K562 (cell line): ENCODE results near the gene DYNLT4. TPM values are rescaled to one million over a fixed set of nuclear protein-coding genes. Genes with fewer than 3 reads are reported as not detected.

ENCODE experiments used
- ATAC-seq: fragments of 200-7000 bp; cut with Tn5 transposase; 3 replicates; pipeline ENCODE4 v1.9.1; 2020; ENCODE audit warnings: moderate library complexity
- BruUV-seq: library from RNA; stranded (reverse); fragments of 400-500 nt; replicated peaks from 2 replicates; lab custom pipeline; 2021; lab: Mats Ljungman, UMichigan
- CTCF ChIA-PET: fragments of 300-600 bp; formaldehyde crosslinking; extraction: SDS; loops from one replicate; lab custom pipeline; 2021; ENCODE audit warnings: low intra/inter-chr PET ratio; lab: Yijun Ruan, JAX
- POLR2A ChIA-PET: fragments of 300-600, 350-650 bp; sonication (Branson Sonifier 250); formaldehyde crosslinking; extraction: SDS; loops from one replicate; lab custom pipeline; 2021; ENCODE audit warnings: antibody characterized with exemption, inconsistent platforms; lab: Yijun Ruan, JAX
- DNase-seq, 4 experiments: peaks; one replicate each; pipeline versions ENCODE4 v3.0.0 to v3.0.0-alpha.2; 2011 to 2018; ENCODE audit warnings: low spot score in 3 of 4, mixed read lengths in 3 of 4; ENCODE audit errors: extremely low read depth in 1 of 4
- FAIRE-seq: peaks from 2 replicates; lab custom pipeline; 2011; peaks lifted over from hg19 to GRCh38; lab: Jason Lieb, UNC
- H2AFZ ChIP-seq: 2 replicates; pipeline ENCODE4 v1.6.0; 2011; ENCODE audit warnings: low read depth, low read length, control low read depth, inconsistent platforms
- H3K27ac ChIP-seq: fragments of 200-600 bp; 3 replicates; pipeline ENCODE4 v1.8.0; 2011; ENCODE audit warnings: low read depth, mild to moderate bottlenecking, control low read depth, inconsistent platforms, low read length, moderate library complexity, mixed read lengths; ENCODE audit errors: extremely low read depth
- H3K27me3 ChIP-seq, 2 experiments: fragments of 300-600 bp in 1 of 2; 2 replicates in 1 of 2; 3 replicates in 1 of 2; pipeline versions ENCODE4 v1.6.0 to v1.8.0; 2011; ENCODE audit warnings: inconsistent platforms in 2 of 2, low read length in 2 of 2, mild to moderate bottlenecking in 1 of 2, mixed read lengths in 1 of 2, moderate library complexity in 1 of 2; ENCODE audit not compliant: control insufficient read depth in 2 of 2, insufficient read depth in 2 of 2
- H3K36me3 ChIP-seq: fragments of 300-600 bp; 3 replicates; pipeline ENCODE4 v1.8.0; 2011; ENCODE audit warnings: mild to moderate bottlenecking, low read length, inconsistent platforms; ENCODE audit not compliant: control insufficient read depth, insufficient read depth
- H3K4me1 ChIP-seq, 2 experiments: fragments of 200-600 bp in 1 of 2; replicated peaks in 1 of 2; 2 replicates in 1 of 2; 3 replicates in 1 of 2; pipeline versions ENCODE4 v1.5.1 to v1.8.0; 2011; ENCODE audit warnings: inconsistent platforms in 2 of 2, low read length in 2 of 2, mild to moderate bottlenecking in 1 of 2, mixed read lengths in 1 of 2, moderate library complexity in 1 of 2; ENCODE audit not compliant: control insufficient read depth in 2 of 2, insufficient read depth in 2 of 2
- H3K4me2 ChIP-seq: 2 replicates; pipeline ENCODE4 v1.6.1; 2011; ENCODE audit warnings: low read length, control low read depth, inconsistent platforms, mixed read lengths; ENCODE audit not compliant: insufficient read depth
- H3K4me3 ChIP-seq: fragments of 200-600 bp; sonication (generic), shearing (Covaris generic); 2 replicates; pipeline ENCODE4 v1.5.1; 2016; ENCODE audit warnings: control low read depth, inconsistent platforms
- H3K79me2 ChIP-seq: fragments of 200-600 bp; 3 replicates; pipeline ENCODE4 v1.8.0; 2011; ENCODE audit warnings: low read length, inconsistent platforms; ENCODE audit not compliant: control insufficient read depth, insufficient read depth
- H3K9ac ChIP-seq, 2 experiments: 2 replicates each; pipeline versions ENCODE4 v1.6.0 to v1.6.1; 2011; ENCODE audit warnings: low read depth in 2 of 2, low read length in 2 of 2, control low read depth in 1 of 2, inconsistent platforms in 1 of 2, mild to moderate bottlenecking in 1 of 2, mixed read lengths in 1 of 2; ENCODE audit not compliant: insufficient read depth in 1 of 2
- H3K9me1 ChIP-seq: one replicate; pipeline ENCODE4 v1.6.0; 2011; ENCODE audit warnings: inconsistent platforms, mild to moderate bottlenecking, low read length, moderate library complexity; ENCODE audit not compliant: control insufficient read depth, insufficient read depth
- H3K9me3 ChIP-seq: replicated peaks from 2 replicates; pipeline ENCODE4 v1.5.1; 2011; ENCODE audit warnings: low read depth, low read length, inconsistent platforms; ENCODE audit not compliant: control insufficient read depth, insufficient read depth
- H4K20me1 ChIP-seq: replicated peaks from 2 replicates; pipeline ENCODE4 v1.6.1; 2011; ENCODE audit warnings: low read length, inconsistent platforms, mixed read lengths; ENCODE audit not compliant: control insufficient read depth, insufficient read depth
- THRAP3 ChIP-seq: fragments of 450-650 bp; IDR thresholded peaks from 2 replicates; pipeline ENCODE4 v1.6.1; 2016; ENCODE audit warnings: mild to moderate bottlenecking, inconsistent platforms, borderline replicate concordance
- whole genome bisulfite sequencing: fragments of 100-300 bp; shearing (Covaris generic); methylation state at CpG from one replicate; pipeline ENCODE4 v1.1.6; 2016; ENCODE audit warnings: low coverage, mixed read lengths; ENCODE audit not compliant: insufficient coverage; ENCODE audit errors: missing lambda C conversion rate; 5-methylcytosine and 5-hydroxymethylcytosine counted together
- in situ Hi-C: fragments of 300-500 bp; cut with MboI; formaldehyde crosslinking; loops from 4 replicates; pipeline ENCODE4 v1.15.0; 2018; ENCODE audit warnings: inconsistent platforms, mixed read lengths
- intact Hi-C: fragments of 100-400 bp; cut with micrococcal nuclease; formaldehyde crosslinking; loops from 2 replicates; pipeline ENCODE4 v1.14.2; 2022
- polyA plus RNA-seq, 8 experiments: library from polyadenylated mRNA; depleted of rRNA in 4 of 8; stranded (reverse) in 5 of 8; unstranded in 3 of 8; fragments of >200 nt; fragmentation: Nextera tagmentation in 2 of 8; fragmentation: Illumina TruSeq in 1 of 8; extraction: Ambion mirVana in 2 of 8; extraction: Trizol in 1 of 8; gene quantifications; 2 replicates each; pipeline versions ENCODE4 v1.2.1 to v1.2.3, GENCODE V29; 2011 to 2014; ENCODE audit warnings: inconsistent platforms in 1 of 8, missing spikeins in 1 of 8
- total RNA-seq, 7 experiments: library from RNA; depleted of rRNA in 6 of 7; stranded (reverse); fragments of >200 nt in 6 of 7; fragmentation: Illumina TruSeq in 2 of 7; extraction: Trizol in 2 of 7; gene quantifications; 2 replicates each; pipeline versions ENCODE4 v1.2.1 to v1.2.3, GENCODE V29; 2011 to 2021; ENCODE audit warnings: low replicate concordance in 1 of 7
- TF ChIP-seq, protein P1 (sequence below): fragments of 450-650 bp; IDR thresholded peaks from 2 replicates; pipeline ENCODE4 v1.6.1; 2016; ENCODE audit warnings: mild to moderate bottlenecking, moderate library complexity
- TF ChIP-seq, protein P2 (sequence below): sonication (generic); formaldehyde crosslinking; IDR thresholded peaks from 2 replicates; pipeline ENCODE4 v1.8.0; 2022; ENCODE audit warnings: mild to moderate bottlenecking, missing genetic modification reagents

Gene DYNLT4
- total and polyA plus RNA-seq, 9 of the 15 experiments (the other 6 are each of a cell fraction or from before 2014, with no cell fraction given): 0.29 to 0.73 TPM; not detected in 7

DNA sequence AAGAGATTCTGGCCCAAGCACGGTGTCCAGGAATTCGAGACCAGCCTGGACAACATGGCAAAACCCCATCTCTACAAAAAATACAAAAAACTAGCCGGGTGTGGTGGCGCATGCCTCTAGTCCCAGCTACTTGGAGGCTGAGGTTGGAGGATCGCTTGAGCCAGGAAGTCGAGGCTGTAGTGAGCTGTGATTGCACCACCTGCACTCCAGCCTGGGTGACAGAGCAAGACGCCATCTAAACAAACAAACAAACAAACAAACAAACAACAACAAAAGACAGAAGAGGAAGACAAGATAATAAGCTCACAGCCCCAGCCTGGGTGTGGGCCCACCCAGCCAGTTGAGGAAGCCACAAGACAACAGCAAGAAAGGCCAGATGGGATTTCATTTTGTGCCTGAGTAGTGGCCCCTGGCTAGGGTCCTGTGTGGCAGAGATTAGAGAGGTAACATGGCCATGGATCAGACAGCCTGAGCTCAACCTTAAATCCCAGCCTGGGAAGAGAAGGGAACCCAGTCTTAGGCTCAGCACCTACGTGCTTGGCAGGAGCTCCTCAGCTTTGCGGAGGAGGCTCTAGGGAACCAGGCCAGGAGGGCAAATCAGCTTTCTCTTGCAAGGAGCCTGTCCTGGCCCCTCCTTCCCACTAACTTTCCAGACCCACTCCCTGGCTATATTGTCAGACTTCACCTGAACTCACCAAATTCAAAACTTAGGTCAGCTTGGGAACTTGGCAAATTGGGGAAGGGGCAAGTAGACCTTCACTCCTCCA lies 14.2 kb downstream of the DYNLT4 start:
- intact Hi-C loops: loop anchor here (2.0 to 5.0 kb wide), 3 partner anchors 39 to 510 kb away; partner anchors contain the start of genes HECTD3 and UROD
- peak overlapping the region in 1 of 2 experiments; percentile 7; a peak in 1 of 4 replicates for H3K9ac ChIP-seq
- TF ChIP-seq THRAP3: 0 out of 2 replicates have a peak, but pooled peaks have one; percentile 13
- TF ChIP-seq, protein P1, sequence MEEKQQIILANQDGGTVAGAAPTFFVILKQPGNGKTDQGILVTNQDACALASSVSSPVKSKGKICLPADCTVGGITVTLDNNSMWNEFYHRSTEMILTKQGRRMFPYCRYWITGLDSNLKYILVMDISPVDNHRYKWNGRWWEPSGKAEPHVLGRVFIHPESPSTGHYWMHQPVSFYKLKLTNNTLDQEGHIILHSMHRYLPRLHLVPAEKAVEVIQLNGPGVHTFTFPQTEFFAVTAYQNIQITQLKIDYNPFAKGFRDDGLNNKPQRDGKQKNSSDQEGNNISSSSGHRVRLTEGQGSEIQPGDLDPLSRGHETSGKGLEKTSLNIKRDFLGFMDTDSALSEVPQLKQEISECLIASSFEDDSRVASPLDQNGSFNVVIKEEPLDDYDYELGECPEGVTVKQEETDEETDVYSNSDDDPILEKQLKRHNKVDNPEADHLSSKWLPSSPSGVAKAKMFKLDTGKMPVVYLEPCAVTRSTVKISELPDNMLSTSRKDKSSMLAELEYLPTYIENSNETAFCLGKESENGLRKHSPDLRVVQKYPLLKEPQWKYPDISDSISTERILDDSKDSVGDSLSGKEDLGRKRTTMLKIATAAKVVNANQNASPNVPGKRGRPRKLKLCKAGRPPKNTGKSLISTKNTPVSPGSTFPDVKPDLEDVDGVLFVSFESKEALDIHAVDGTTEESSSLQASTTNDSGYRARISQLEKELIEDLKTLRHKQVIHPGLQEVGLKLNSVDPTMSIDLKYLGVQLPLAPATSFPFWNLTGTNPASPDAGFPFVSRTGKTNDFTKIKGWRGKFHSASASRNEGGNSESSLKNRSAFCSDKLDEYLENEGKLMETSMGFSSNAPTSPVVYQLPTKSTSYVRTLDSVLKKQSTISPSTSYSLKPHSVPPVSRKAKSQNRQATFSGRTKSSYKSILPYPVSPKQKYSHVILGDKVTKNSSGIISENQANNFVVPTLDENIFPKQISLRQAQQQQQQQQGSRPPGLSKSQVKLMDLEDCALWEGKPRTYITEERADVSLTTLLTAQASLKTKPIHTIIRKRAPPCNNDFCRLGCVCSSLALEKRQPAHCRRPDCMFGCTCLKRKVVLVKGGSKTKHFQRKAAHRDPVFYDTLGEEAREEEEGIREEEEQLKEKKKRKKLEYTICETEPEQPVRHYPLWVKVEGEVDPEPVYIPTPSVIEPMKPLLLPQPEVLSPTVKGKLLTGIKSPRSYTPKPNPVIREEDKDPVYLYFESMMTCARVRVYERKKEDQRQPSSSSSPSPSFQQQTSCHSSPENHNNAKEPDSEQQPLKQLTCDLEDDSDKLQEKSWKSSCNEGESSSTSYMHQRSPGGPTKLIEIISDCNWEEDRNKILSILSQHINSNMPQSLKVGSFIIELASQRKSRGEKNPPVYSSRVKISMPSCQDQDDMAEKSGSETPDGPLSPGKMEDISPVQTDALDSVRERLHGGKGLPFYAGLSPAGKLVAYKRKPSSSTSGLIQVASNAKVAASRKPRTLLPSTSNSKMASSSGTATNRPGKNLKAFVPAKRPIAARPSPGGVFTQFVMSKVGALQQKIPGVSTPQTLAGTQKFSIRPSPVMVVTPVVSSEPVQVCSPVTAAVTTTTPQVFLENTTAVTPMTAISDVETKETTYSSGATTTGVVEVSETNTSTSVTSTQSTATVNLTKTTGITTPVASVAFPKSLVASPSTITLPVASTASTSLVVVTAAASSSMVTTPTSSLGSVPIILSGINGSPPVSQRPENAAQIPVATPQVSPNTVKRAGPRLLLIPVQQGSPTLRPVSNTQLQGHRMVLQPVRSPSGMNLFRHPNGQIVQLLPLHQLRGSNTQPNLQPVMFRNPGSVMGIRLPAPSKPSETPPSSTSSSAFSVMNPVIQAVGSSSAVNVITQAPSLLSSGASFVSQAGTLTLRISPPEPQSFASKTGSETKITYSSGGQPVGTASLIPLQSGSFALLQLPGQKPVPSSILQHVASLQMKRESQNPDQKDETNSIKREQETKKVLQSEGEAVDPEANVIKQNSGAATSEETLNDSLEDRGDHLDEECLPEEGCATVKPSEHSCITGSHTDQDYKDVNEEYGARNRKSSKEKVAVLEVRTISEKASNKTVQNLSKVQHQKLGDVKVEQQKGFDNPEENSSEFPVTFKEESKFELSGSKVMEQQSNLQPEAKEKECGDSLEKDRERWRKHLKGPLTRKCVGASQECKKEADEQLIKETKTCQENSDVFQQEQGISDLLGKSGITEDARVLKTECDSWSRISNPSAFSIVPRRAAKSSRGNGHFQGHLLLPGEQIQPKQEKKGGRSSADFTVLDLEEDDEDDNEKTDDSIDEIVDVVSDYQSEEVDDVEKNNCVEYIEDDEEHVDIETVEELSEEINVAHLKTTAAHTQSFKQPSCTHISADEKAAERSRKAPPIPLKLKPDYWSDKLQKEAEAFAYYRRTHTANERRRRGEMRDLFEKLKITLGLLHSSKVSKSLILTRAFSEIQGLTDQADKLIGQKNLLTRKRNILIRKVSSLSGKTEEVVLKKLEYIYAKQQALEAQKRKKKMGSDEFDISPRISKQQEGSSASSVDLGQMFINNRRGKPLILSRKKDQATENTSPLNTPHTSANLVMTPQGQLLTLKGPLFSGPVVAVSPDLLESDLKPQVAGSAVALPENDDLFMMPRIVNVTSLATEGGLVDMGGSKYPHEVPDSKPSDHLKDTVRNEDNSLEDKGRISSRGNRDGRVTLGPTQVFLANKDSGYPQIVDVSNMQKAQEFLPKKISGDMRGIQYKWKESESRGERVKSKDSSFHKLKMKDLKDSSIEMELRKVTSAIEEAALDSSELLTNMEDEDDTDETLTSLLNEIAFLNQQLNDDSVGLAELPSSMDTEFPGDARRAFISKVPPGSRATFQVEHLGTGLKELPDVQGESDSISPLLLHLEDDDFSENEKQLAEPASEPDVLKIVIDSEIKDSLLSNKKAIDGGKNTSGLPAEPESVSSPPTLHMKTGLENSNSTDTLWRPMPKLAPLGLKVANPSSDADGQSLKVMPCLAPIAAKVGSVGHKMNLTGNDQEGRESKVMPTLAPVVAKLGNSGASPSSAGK: no peak
- TF ChIP-seq, protein P2, sequence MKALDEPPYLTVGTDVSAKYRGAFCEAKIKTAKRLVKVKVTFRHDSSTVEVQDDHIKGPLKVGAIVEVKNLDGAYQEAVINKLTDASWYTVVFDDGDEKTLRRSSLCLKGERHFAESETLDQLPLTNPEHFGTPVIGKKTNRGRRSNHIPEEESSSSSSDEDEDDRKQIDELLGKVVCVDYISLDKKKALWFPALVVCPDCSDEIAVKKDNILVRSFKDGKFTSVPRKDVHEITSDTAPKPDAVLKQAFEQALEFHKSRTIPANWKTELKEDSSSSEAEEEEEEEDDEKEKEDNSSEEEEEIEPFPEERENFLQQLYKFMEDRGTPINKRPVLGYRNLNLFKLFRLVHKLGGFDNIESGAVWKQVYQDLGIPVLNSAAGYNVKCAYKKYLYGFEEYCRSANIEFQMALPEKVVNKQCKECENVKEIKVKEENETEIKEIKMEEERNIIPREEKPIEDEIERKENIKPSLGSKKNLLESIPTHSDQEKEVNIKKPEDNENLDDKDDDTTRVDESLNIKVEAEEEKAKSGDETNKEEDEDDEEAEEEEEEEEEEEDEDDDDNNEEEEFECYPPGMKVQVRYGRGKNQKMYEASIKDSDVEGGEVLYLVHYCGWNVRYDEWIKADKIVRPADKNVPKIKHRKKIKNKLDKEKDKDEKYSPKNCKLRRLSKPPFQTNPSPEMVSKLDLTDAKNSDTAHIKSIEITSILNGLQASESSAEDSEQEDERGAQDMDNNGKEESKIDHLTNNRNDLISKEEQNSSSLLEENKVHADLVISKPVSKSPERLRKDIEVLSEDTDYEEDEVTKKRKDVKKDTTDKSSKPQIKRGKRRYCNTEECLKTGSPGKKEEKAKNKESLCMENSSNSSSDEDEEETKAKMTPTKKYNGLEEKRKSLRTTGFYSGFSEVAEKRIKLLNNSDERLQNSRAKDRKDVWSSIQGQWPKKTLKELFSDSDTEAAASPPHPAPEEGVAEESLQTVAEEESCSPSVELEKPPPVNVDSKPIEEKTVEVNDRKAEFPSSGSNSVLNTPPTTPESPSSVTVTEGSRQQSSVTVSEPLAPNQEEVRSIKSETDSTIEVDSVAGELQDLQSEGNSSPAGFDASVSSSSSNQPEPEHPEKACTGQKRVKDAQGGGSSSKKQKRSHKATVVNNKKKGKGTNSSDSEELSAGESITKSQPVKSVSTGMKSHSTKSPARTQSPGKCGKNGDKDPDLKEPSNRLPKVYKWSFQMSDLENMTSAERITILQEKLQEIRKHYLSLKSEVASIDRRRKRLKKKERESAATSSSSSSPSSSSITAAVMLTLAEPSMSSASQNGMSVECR (CRISPR knock-in tag): 0 out of 2 replicates have a peak, but pooled peaks have one; percentile 42

More for the DNA sequence above, 14.2 kb downstream of the DYNLT4 start:
- Histone ChIP-seq H3K4me2 (0 out of 2 replicates have a peak overlapping the region, but pooled peaks have one; percentile 5), H3K27me3 (no peaks in the 10 kb centered on the region), H3K4me1 (peaks cover 16 to 20% of the 10 kb centered on the region in 2 experiments; a peak in 4 of 5 replicates), H3K9me1 (no peaks in the 10 kb centered on the region), H4K20me1 (no peaks in the 10 kb centered on the region), H2AFZ (peak overlapping the region; percentile 56), H3K36me3 (no peaks in the 10 kb centered on the region), H3K9me3 (no peaks in the 10 kb centered on the region), H3K27ac (no peak overlapping the region), H3K79me2 (no peaks in the 10 kb centered on the region), H3K4me3 (no peak overlapping the region)
- ChIA-PET POLR2A (interaction anchor here (0.6 to 12.0 kb wide), 16 partner anchors 11 to 548 kb away, joined by 3 to 253 read pairs (median 4); partner anchors contain the start of genes BTBD19, HECTD3 and RPS8), CTCF (interaction anchor here (0.6 kb wide), 1 partner anchor 507 kb away, joined by 3 read pairs; no protein-coding TSS in a partner anchor)
- no peak for DNase-seq
- in situ Hi-C loops: loop anchor here (5.0 to 10.0 kb wide), 2 partner anchors 219 to 512 kb away; partner anchors contain the start of genes HECTD3 and UROD
- no peak for ATAC-seq
- WGBS: 62% methylated on average over 9 of the region's 9 CpGs
- FAIRE-seq: no peak
- no TSS peak for BruUV-seq
